Activated T-cell treated with anti-CD3 and anti-CD28 coated beads for 48 hours (primary cell): Measurements from ENCODE around the gene OS9.

Experiments used
- DNase-seq: peaks from one replicate; pipeline ENCODE4 v3.0.0-alpha.2; 2020; ENCODE audit warnings: low read depth

Gene OS9

GRCh38 chr12:57754411-57755193 lies 60.7 kb downstream of the OS9 start, which contains the start of gene MARCHF9:
MARCHF9 (plus strand) TSS chr12:57755103; CDS start chr12:57755529, 426 bp downstream.
- peak; percentile 82 for DNase-seq

- no peak for DNase-seq
Measured at GRCh38 chr12:57755194-57755453, 61.2 kb downstream of the OS9 start.

GRCh38 chr12:57755454-57756372 lies 61.8 kb downstream of the OS9 start:
- DNase-seq = no peak

- peak; percentile 70 for DNase-seq
Measured at GRCh38 chr12:57756406-57757341, 62.7 kb downstream of the OS9 start.

GRCh38 chr12:57757771-57758170 lies 63.8 kb downstream of the OS9 start:
- no peak for DNase-seq

GRCh38 chr12:57758552-57759359 lies 64.8 kb downstream of the OS9 start:
- DNase-seq = no peak

GRCh38 chr12:57759360-57759980 lies 65.5 kb downstream of the OS9 start:
- DNase-seq = no peak

GRCh38 chr12:57760347-57760982 lies 66.5 kb downstream of the OS9 start:
- DNase-seq = no peak

- no peak for DNase-seq
Measured at GRCh38 chr12:57761391-57761998, 67.6 kb downstream of the OS9 start.

- no peak for DNase-seq
Measured at GRCh38 chr12:57762463-57762862, 68.5 kb downstream of the OS9 start.

GRCh38 chr12:57763881-57764661 lies 70.1 kb downstream of the OS9 start:
- no peak for DNase-seq

GRCh38 chr12:57764662-57765002 lies 70.7 kb downstream of the OS9 start:
- DNase-seq = no peak

- peak; percentile 62 for DNase-seq
Measured at GRCh38 chr12:57765003-57765697, 71.2 kb downstream of the OS9 start.

GRCh38 chr12:57765698-57766463 lies 71.9 kb downstream of the OS9 start:
- DNase-seq = no peak

- no peak for DNase-seq
Measured at GRCh38 chr12:57766464-57767304, 72.8 kb downstream of the OS9 start, which contains the start of gene CYP27B1. CYP27B1 (minus strand) TSS chr12:57767078; CDS start chr12:57767041, 37 bp downstream.

- DNase-seq = no peak
Measured at GRCh38 chr12:57767305-57767698, 73.4 kb downstream of the OS9 start.

- no peak for DNase-seq
Measured at GRCh38 chr12:57767876-57768275, 73.9 kb downstream of the OS9 start.
